Measurements from ENCODE around the gene FBP1. TPM values are rescaled to one million over a fixed set of nuclear protein-coding genes. Genes with fewer than 3 reads are reported as not detected.

Gene FBP1
- total RNA-seq, 1 experiment from 2014 or later: 2.3 TPM

GRCh38 chr9:94563548-94563947, 75.8 kb downstream of the FBP1 start:
- POLR2A ChIA-PET: no interaction called here
- H3K4me1 Mint-ChIP-seq (ENCODE audit: low read depth, unreplicated experiment): no peaks in the 10 kb centered on the region
- intact Hi-C loops (cut with micrococcal nuclease; ENCODE audit: unreplicated experiment): no loop called here

GRCh38 chr9:94560237-94560636, 79.1 kb downstream of the FBP1 start:
- no peak for DNase-seq
- Mint-ChIP-seq H3K9me3 (ENCODE audit: unreplicated experiment) (no peaks in the 10 kb centered on the region), H3K27ac (ENCODE audit: unreplicated experiment) (no peak overlapping the region), H3K27me3 (ENCODE audit: insufficient read depth, unreplicated experiment) (no peaks in the 10 kb centered on the region), H3K36me3 (ENCODE audit: insufficient read depth, unreplicated experiment) (peaks cover 12% of the 10 kb centered on the region), H3K4me3 (ENCODE audit: unreplicated experiment) (no peak overlapping the region), H3K4me1 (ENCODE audit: low read depth, unreplicated experiment) (no peaks in the 10 kb centered on the region)
- ChIA-PET CTCF (no interaction called here), POLR2A (no interaction called here)
- Histone ChIP-seq H3K9me3 (no peaks in the 10 kb centered on the region), H3K36me3 (ENCODE audit: control insufficient read depth, insufficient read depth, low read length) (peaks cover 1% of the 10 kb centered on the region; the same call in 1 of the 2 replicates), H3K4me3 (ENCODE audit: low read depth, low read length) (no peak overlapping the region), H3K27me3 (replicated peaks; ENCODE audit: control insufficient read depth, insufficient read depth, low read length) (no peaks in the 10 kb centered on the region), H3K4me1 (no peaks in the 10 kb centered on the region)
- BruUV-seq (replicated peaks): no TSS peak
- intact Hi-C loops (cut with micrococcal nuclease; ENCODE audit: unreplicated experiment): no loop called here
- no peak for TF ChIP-seq CTCF (IDR thresholded peaks at IDR 0.05; ENCODE audit: insufficient read depth in 1 of 2, low read depth in 1 of 2, low read length in 1 of 2, severe bottlenecking in 1 of 2, unreplicated experiment in 1 of 2)

More at GRCh38 chr9:94563548-94563947, 75.8 kb downstream of the FBP1 start:
- H3K27ac Mint-ChIP-seq (ENCODE audit: unreplicated experiment): no peak overlapping the region
- Histone ChIP-seq H3K4me3 (ENCODE audit: low read depth, low read length) (no peak overlapping the region), H3K4me1 (no peaks in the 10 kb centered on the region), H3K9me3 (no peaks in the 10 kb centered on the region), H3K27me3 (replicated peaks; ENCODE audit: control insufficient read depth, insufficient read depth, low read length) (no peaks in the 10 kb centered on the region), H3K36me3 (ENCODE audit: control insufficient read depth, insufficient read depth, low read length) (peaks cover 1% of the 10 kb centered on the region; the same call in 1 of the 2 replicates)
- CTCF ChIA-PET: no interaction called here
- TF ChIP-seq CTCF (IDR thresholded peaks at IDR 0.05; ENCODE audit: insufficient read depth in 1 of 2, low read depth in 1 of 2, low read length in 1 of 2, severe bottlenecking in 1 of 2, unreplicated experiment in 1 of 2): no peak
- no peaks in the 10 kb centered on the region for H3K9me3 Mint-ChIP-seq (ENCODE audit: unreplicated experiment)
- H3K36me3 Mint-ChIP-seq (ENCODE audit: insufficient read depth, unreplicated experiment): peaks cover 12% of the 10 kb centered on the region
- no peak for DNase-seq
- no peak overlapping the region for H3K4me3 Mint-ChIP-seq (ENCODE audit: unreplicated experiment)
- no TSS peak for BruUV-seq (replicated peaks)
- no peaks in the 10 kb centered on the region for H3K27me3 Mint-ChIP-seq (ENCODE audit: insufficient read depth, unreplicated experiment)

GRCh38 chr9:94557376-94557775, 81.9 kb downstream of the FBP1 start:
- BruUV-seq (replicated peaks): no TSS peak
- H3K4me1 Mint-ChIP-seq (ENCODE audit: low read depth, unreplicated experiment): peaks cover 9% of the 10 kb centered on the region
- Histone ChIP-seq H3K4me1 (0 out of 2 replicates have a peak, but pooled peaks cover 3% of the 10 kb centered on the region), H3K4me3 (ENCODE audit: low read depth, low read length) (no peak overlapping the region), H3K36me3 (ENCODE audit: control insufficient read depth, insufficient read depth, low read length) (peaks cover 1% of the 10 kb centered on the region; the same call in 1 of the 2 replicates), H3K27me3 (replicated peaks; ENCODE audit: control insufficient read depth, insufficient read depth, low read length) (no peaks in the 10 kb centered on the region), H3K9me3 (no peaks in the 10 kb centered on the region)
- no peak overlapping the region for H3K27ac Mint-ChIP-seq (ENCODE audit: unreplicated experiment)
- no peaks in the 10 kb centered on the region for H3K27me3 Mint-ChIP-seq (ENCODE audit: insufficient read depth, unreplicated experiment)
- CTCF ChIA-PET: no interaction called here
- no peak overlapping the region for H3K4me3 Mint-ChIP-seq (ENCODE audit: unreplicated experiment)
- intact Hi-C loops (cut with micrococcal nuclease; ENCODE audit: unreplicated experiment): no loop called here
- no peak for DNase-seq
- peaks cover 10% of the 10 kb centered on the region for H3K36me3 Mint-ChIP-seq (ENCODE audit: insufficient read depth, unreplicated experiment)
- POLR2A ChIA-PET: no interaction called here
- TF ChIP-seq CTCF (IDR thresholded peaks at IDR 0.05; ENCODE audit: insufficient read depth in 1 of 2, low read depth in 1 of 2, low read length in 1 of 2, severe bottlenecking in 1 of 2, unreplicated experiment in 1 of 2): no peak
- no peaks in the 10 kb centered on the region for H3K9me3 Mint-ChIP-seq (ENCODE audit: unreplicated experiment)
